ENCODE measurements around the gene CACNA2D3. TPM values are rescaled to one million over a fixed set of nuclear protein-coding genes. Genes with fewer than 3 reads are reported as not detected.

CACNA2D3 gene
- total RNA-seq, 2 donors from 2014 or later, result not detected

DNA sequence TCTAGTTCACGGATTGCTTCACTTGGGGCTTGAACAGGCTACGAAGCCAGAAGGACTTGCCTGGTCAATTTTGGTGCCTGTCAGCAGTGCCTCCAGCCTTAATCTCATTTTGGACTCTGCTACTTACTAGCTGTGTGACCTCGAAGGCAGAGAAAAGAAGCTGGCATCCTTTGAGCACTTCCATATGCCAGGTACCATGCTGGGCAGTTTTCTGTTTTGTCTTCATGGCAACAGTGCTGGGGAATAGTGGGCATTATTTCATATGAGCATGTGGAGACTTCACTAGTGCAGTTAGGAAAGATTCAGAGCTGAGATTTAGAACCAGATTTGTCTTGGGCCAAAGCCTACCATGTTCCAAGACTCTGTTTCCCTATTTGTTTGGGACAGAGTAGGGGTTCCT, 713.3 kb downstream of the CACNA2D3 start:
- no peak for ATAC-seq
- DNase-seq (ENCODE audit: low spot score in 2 of 2), result no peak
- peaks cover 4 to 5% of the 10 kb centered on the region in 2 donors for H3K9me3 Mint-ChIP-seq
- H3K27ac Mint-ChIP-seq, result no peak overlapping the region
- peaks cover 0 to 4% of the 10 kb centered on the region in 2 donors for H3K36me3 Mint-ChIP-seq

DNA sequence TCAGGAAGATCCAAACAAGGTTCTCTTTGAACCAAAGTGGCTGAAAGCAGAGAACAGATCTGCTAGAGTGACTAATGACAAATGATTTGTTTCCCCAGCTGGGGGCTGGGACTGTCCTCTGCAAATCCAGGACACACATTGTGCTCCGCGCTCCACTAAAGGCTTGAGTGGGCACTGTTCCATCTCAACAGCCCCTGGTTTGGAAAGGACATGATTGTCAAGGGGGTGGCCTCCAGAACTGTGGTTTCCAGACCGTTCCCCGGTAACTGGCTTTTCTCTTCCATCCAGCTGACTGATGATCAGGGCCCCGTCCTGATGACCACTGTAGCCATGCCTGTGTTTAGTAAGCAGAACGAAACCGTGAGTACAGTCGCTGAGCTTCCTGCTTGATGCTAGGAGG, 714.5 kb downstream of the CACNA2D3 start:
- DNase-seq (ENCODE audit: low spot score in 2 of 2) (no peak), ATAC-seq (no peak)
- Mint-ChIP-seq H3K27ac (no peak overlapping the region), H3K9me3 (peaks cover 3 to 4% of the 10 kb centered on the region in 2 donors), H3K36me3 (peaks cover 0 to 4% of the 10 kb centered on the region in 2 donors)

DNA sequence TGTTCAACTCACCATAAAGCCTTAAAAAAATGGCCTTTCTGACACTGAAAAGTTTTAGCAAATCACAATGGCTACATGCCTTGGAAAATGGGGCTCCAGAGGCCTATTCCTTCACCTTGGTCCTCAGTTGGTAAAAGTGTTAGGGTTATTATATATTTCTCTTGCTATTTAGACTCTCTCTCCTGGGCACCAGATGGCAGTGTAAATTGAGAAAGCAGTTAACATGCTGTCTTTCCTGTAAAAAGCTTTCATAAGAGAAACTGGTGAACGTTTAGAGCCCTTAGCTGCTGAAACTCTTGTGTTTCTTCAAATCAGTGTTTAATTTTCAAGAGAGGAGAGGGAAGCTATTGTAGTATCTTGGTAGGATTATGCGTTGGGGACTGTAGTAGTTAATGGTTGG, 715.6 kb downstream of the CACNA2D3 start:
- no peak for ATAC-seq
- DNase-seq (ENCODE audit: low spot score in 2 of 2), result no peak

DNA sequence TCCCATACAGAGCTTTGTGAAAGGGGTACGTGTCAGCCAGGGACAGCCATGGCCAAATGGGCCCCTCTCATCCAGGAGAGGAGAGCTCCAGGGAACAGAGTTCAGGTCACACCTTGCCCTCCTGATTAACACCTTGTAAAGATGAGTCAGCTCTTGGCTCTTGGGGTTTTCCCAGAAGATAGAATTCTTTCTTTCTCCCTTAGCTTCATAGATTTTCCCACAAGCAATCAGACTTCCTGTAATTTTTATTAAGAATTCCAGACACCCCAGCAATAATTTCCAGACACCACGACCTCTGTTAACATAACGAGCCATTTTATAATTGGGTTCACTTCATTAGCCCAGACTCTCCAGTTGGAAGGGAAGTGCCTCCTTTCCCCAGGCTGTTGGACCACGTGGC, 719.1 kb downstream of the CACNA2D3 start:
- no peak overlapping the region for H3K27ac Mint-ChIP-seq
- no peaks in the 10 kb centered on the region for H3K36me3 Mint-ChIP-seq
- no peak for ATAC-seq
- DNase-seq (ENCODE audit: low spot score in 2 of 2), result no peak
- peaks cover 0 to 4% of the 10 kb centered on the region in 2 donors for H3K9me3 Mint-ChIP-seq

More for the DNA sequence above, 715.6 kb downstream of the CACNA2D3 start:
- H3K9me3 Mint-ChIP-seq, result peaks cover 0 to 4% of the 10 kb centered on the region in 2 donors
- H3K27ac Mint-ChIP-seq, result no peak overlapping the region
- H3K36me3 Mint-ChIP-seq, result no peaks in the 10 kb centered on the region

DNA sequence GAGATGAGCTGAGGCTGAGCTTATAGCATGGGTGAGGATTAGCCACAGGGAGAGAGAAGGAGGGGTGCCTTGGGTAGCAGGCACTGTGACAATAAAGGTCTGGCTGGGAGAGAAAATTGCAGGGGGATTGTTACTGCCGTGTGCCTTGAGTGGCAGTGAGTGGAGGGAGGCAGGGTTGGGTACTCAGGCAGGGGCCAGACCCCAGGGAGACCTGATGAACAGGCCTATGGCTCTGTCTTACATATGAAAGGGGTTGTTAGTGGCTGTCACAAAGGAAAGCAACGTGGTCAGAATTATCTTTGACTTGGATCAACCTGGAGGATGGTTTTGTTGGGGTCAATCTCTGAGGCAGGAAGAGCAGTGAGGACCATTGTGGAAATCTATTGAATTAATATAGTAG, 721.0 kb downstream of the CACNA2D3 start:
- DNase-seq (ENCODE audit: low spot score in 2 of 2) (no peak), ATAC-seq (no peak)
- no peak overlapping the region for H3K27ac Mint-ChIP-seq

DNA sequence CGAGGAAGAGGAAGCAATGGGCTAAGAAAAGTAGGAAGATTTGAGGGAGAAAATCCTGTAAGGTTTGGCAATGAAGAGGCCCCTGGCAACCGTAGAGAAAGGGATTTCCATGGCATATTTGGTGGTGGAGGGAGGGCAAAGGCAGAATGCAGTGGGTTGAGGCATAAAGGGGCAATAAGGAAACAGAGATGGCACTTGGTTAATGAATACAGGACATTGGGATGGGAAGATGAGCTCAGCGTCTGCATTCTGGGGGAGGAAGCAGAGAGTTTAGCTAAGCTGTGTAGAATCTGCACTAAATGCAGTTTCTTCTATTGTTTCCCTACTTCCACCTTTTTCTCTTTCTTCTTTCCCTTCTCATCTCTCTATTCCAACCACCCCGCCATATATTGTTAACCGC, 721.9 kb downstream of the CACNA2D3 start:
- Mint-ChIP-seq H3K9me3 (no peaks in the 10 kb centered on the region), H3K27ac (no peak overlapping the region), H3K36me3 (no peaks in the 10 kb centered on the region)
- no peak for ATAC-seq
- DNase-seq (ENCODE audit: low spot score in 2 of 2), result no peak

More for the DNA sequence above, 721.0 kb downstream of the CACNA2D3 start:
- H3K9me3 Mint-ChIP-seq, result peaks cover 0 to under 1% of the 10 kb centered on the region in 2 donors
- no peaks in the 10 kb centered on the region for H3K36me3 Mint-ChIP-seq

DNA sequence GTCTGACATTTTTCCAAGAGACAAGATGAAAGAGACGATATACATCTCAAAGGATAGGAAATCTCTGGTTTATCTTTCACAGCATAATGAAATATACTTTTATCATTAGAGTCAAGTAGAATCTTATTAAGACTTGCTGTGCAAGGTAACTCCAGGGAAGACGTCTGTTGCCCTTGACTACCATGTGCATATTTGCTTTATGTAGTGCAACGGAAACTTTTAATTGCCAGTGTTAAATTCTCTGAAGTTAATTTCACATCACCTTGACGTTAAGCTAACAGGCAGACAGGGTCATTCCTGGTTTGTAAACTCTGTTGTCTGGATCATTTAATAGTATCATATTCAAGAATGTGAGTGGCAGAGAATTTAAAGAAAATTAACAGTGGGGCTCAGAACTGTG, 722.7 kb downstream of the CACNA2D3 start:
- DNase-seq (ENCODE audit: low spot score in 2 of 2) (no peak), ATAC-seq (no peak)
- Mint-ChIP-seq H3K9me3 (no peaks in the 10 kb centered on the region), H3K36me3 (no peaks in the 10 kb centered on the region), H3K27ac (no peak overlapping the region)

DNA sequence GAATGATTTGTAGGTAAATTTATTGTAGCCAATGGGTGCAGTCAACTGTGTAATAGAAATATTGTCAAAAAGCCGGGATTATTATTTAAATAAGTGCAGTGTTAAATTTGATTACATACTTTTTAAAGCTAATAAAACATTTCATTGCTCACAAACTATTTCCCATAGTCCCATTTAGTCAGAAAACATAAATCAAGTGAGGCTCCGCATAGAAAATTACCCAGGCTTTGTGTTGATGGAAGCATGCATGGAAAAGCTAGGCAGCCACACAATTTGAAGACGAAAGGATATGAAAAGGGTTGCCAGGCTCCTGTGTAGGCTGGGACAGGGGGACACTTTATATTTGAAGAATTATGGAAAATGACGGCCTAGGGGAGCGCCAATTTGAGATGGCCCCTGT, 723.2 kb downstream of the CACNA2D3 start:
- Mint-ChIP-seq H3K27ac (no peak overlapping the region), H3K9me3 (no peaks in the 10 kb centered on the region), H3K36me3 (no peaks in the 10 kb centered on the region)
- ATAC-seq (no peak), DNase-seq (ENCODE audit: low spot score in 2 of 2) (no peak)

DNA sequence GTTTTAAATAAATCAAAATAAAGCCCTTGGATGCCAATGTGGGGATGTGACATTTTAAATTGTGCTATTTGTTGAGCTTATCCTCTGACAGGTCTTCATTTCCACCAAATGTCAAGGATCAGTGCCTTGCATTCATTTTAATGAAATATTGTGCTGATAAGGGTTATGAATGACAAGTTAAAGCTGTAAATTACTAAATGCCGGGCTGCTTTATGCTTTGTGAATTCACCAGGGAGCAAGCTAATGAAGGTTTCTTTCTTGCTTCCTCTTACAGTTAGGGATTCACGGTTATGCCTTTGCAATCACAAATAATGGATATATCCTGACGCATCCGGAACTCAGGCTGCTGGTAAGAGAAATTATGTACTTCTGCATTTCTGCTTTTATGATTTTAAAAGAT, 723.8 kb downstream of the CACNA2D3 start:
- Mint-ChIP-seq H3K9me3 (no peaks in the 10 kb centered on the region), H3K27ac (no peak overlapping the region), H3K36me3 (no peaks in the 10 kb centered on the region)
- no peak for DNase-seq (ENCODE audit: low spot score in 2 of 2)
- ATAC-seq, result no peak

DNA sequence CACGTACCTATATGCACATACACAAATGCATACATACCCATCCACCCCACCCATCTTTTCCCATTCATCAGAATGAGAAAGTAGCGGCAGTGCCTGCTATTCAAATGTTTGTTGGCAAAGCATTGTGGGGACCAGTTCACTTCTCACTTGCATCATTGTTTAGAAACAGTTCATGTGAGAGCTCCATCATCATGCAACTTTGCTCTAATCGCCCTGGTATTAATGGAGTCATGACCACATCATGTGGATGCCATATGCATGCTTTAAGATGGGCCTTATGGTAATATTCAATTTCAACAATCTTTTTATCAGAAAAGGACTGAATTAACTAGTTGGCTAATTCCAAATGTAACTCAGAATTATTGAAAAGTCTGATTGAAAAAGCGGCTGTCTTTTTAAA, 725.0 kb downstream of the CACNA2D3 start:
- Mint-ChIP-seq H3K9me3 (no peaks in the 10 kb centered on the region), H3K27ac (no peak overlapping the region), H3K36me3 (no peaks in the 10 kb centered on the region)
- ATAC-seq (no peak), DNase-seq (ENCODE audit: low spot score in 2 of 2) (no peak)

DNA sequence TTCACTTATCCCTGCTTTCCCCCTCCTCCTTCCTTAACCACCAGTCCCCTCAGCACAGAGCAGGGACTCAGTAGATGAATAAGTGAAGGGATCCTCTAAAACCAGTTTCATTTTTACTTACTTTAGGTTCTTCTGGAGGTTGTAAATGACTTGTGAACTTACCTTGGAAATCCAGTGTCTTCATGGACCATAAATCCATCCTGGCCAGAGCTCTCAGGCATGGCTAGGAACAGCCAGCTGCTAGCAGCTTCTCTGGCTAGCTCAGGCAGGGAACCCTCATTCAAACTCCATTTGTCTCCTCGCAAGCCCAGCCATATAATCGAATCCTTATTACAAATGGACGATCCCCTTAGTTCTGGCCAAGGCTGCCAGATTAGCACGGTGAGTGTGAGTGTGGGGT, 727.0 kb downstream of the CACNA2D3 start:
- ATAC-seq, result no peak
- no peak overlapping the region for H3K27ac Mint-ChIP-seq
- DNase-seq (ENCODE audit: low spot score in 2 of 2), result no peak
- no peaks in the 10 kb centered on the region for H3K36me3 Mint-ChIP-seq
- H3K9me3 Mint-ChIP-seq, result no peaks in the 10 kb centered on the region

DNA sequence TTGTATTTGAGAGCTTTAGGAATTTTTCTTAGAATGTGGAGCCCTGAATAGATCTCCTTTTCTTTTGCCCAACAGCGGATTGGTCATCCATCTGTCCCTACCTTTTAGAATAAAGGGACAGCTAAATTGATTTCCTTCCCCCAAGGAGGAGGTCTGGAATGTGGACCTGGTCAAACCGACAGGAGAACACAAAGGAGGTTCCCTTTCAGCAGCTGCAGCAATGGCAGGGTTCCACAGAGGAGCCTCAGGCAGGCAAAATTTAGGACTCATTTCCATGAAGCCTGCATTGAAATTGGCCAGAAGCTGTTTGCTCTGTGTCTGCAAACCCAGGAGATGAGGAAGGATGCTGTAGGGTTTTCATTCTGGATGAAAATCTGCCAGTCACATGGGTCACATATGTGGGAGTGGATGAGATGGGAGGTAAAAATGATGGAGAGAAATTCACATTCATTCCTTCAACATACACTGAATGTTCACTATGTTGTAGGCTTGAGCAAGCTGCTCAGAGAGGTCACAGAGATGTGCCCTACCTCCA, 728.2 kb downstream of the CACNA2D3 start:
- DNase-seq (ENCODE audit: low spot score in 2 of 2), result no peak
- Mint-ChIP-seq H3K36me3 (no peaks in the 10 kb centered on the region), H3K9me3 (no peaks in the 10 kb centered on the region), H3K27ac (no peak overlapping the region)
- ATAC-seq, result no peak

DNA sequence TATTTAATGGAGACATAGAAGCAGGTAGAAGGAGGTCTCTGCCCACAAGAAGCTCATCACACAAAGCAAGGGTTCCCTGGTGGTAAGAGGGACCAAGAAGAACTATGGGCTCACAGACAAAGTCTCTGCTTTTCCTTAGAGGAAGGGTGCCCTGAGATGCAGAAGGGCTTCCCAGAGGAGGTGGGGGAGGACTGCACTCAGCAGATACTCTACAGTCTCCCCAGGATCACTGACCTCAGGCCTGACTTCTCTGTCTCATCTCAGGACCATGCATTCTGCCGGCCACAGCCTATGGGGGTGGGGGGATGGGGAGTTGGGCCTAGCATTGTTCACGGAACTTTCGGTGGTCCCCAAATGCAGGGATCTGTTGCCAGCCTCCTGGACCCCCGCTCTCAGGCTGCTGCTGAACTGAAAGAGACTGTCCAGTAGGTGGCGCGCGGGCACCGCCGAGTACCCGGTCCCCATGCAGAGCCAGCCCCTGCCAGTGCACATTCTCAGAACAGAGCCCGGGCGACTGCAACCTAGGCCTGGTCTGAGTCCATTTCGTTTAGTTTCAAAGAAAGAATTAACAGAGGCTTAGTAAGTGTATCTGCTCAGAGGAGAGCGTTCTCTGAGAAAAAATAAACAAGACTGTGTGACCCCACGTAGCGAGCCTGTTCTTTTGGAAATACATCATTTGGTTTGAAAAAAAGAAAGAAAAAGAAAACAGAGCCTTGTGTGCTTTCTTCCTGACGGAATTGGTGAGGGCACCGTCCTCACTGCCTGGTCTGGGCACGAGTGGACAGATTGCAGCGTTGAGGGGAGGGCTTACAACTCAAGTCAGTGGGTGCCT, 731.4 kb downstream of the CACNA2D3 start:
- no peak overlapping the region for H3K27ac Mint-ChIP-seq
- DNase-seq (ENCODE audit: low spot score in 2 of 2) (peak in 1 of 2 donors; percentile 61), ATAC-seq (peak in 1 of 2 donors; percentile 63)
- no peaks in the 10 kb centered on the region for H3K36me3 Mint-ChIP-seq
- H3K9me3 Mint-ChIP-seq, result no peaks in the 10 kb centered on the region

DNA sequence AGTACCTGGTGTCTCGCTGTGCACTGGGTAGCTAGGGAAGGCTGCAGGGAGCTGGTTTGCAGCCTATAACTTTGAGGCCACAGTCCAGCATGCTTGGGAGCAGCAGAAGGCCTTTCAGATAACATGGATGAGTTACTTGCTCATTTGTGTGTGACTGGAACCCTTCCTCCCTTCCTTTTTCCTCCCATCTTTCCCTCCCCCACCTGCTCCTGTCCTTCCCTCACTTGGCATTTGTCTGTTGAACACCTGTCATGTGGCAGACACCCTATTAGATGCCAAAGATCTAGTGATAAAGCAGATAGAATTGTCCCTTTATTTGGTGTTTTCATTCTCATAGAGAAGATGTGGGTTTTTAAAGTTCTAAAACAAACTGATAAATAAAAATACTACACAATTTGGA, 733.9 kb downstream of the CACNA2D3 start:
- Mint-ChIP-seq H3K27ac (no peak overlapping the region), H3K9me3 (no peaks in the 10 kb centered on the region), H3K36me3 (no peaks in the 10 kb centered on the region)
- DNase-seq (ENCODE audit: low spot score in 2 of 2) (no peak), ATAC-seq (no peak)

DNA sequence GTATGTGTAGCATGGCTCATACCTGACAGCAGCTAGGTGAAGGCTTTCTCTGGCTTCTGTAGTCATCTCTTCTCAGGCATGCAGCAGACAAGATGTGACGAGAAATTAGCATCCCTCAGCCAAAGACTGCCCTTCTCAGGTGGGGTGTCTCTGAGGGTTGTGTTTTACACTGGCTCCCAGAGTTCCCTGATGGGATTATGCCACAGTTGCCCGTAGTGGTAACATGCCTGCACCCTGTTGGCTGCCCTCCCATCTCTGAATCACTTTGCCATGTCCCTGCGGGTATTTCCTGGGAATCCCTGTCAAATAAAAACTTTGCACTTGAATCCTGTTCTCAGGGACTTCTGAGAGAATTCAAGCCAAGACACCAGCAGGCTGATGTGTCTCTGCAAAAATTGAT, 735.0 kb downstream of the CACNA2D3 start:
- ATAC-seq (no peak), DNase-seq (ENCODE audit: low spot score in 2 of 2) (no peak)
- Mint-ChIP-seq H3K9me3 (no peaks in the 10 kb centered on the region), H3K36me3 (no peaks in the 10 kb centered on the region), H3K27ac (no peak overlapping the region)

DNA sequence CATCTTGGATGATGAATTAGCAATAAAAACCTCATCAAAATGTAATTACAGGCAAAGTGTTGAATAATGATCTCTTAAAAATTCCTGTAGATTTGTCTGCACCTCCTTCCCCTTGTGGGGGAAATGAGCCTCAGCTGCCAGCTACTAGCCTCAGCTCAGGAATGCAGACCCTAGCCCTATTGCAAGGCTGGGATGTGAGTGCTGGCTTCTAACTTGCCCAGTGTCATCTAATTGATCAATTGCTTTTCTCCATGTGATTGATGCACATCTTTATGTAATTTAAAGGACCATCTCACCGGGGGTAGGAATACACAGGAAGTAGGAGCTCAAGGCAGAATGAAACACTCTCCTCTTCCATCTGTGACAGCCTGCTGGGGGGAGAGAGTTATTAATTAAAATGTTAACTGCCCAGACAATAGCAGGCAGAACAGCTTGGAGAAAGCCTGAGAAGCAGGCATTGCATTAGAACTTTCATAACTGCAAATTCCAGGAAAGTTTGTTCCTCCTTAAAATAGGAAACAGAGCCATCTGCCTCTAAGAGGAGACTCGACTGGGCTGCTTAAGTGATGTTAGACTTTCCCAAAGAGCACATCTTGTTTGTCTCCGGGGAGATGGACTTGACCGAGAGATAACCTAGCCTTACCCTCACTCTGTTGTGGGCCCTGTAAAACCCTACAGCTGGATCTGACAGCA, 735.9 kb downstream of the CACNA2D3 start:
- H3K36me3 Mint-ChIP-seq, result no peaks in the 10 kb centered on the region
- H3K27ac Mint-ChIP-seq, result no peak overlapping the region
- DNase-seq (ENCODE audit: low spot score in 2 of 2) (no peak), ATAC-seq (no peak)
- no peaks in the 10 kb centered on the region for H3K9me3 Mint-ChIP-seq

DNA sequence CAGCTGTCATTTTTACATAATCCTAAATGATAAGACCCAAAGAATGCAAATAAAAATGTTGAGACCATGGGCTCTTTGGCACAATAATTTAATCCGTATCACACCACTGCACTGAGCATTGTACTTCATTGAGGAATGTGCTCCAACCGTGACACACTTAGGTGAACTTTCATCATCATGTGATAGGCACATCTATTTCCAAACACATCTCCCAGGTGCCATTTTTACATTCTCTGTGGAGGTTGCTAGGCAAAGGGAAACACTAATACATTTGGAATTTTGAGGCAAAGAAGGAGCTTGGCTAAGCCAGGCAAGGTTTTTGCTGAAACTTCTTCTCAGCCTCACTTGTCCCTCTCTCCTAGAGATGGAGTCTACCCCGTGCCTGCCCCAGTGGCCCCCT, 736.8 kb downstream of the CACNA2D3 start:
- no peak overlapping the region for H3K27ac Mint-ChIP-seq
- H3K9me3 Mint-ChIP-seq, result no peaks in the 10 kb centered on the region
- no peak for ATAC-seq

More for the DNA sequence above, 736.8 kb downstream of the CACNA2D3 start:
- DNase-seq (ENCODE audit: low spot score in 2 of 2), result no peak
- no peaks in the 10 kb centered on the region for H3K36me3 Mint-ChIP-seq
